GM21447 (cell line): ENCODE results near the gene RAB20.
"Not testable (repeated sequence)": the region's sequence is repeated elsewhere in the genome, so short reads cannot be mapped to it uniquely, and the experiment has no call there.

Experiments used
- ATAC-seq: cut with Tn5 transposase; IDR thresholded peaks from one replicate; pipeline ENCODE4 v1.9.1; 2021; ENCODE audit not compliant: unreplicated experiment

Gene RAB20

GRCh38 chr13:110575322-110576069, 14.0 kb upstream of the RAB20 start:
- peak; percentile 97 for ATAC-seq

GRCh38 chr13:110574161-110574560, 12.6 kb upstream of the RAB20 start:
- ATAC-seq = no peak

- no peak for ATAC-seq
Measured at GRCh38 chr13:110572778-110573118, 11.2 kb upstream of the RAB20 start.

- no peak for ATAC-seq
Measured at GRCh38 chr13:110571896-110572777, 10.6 kb upstream of the RAB20 start.

GRCh38 chr13:110570886-110571285, 9.4 kb upstream of the RAB20 start:
- ATAC-seq = no peak

- ATAC-seq = not testable (repeated sequence)
Measured at GRCh38 chr13:110569962-110570361, 8.4 kb upstream of the RAB20 start.

GRCh38 chr13:110568612-110569011, 7.1 kb upstream of the RAB20 start:
- ATAC-seq = no peak

- no peak for ATAC-seq
Measured at GRCh38 chr13:110566171-110566570, 4.6 kb upstream of the RAB20 start.

- ATAC-seq = no peak
Measured at GRCh38 chr13:110565296-110565695, 3.8 kb upstream of the RAB20 start.

GRCh38 chr13:110564472-110564985, 3.0 kb upstream of the RAB20 start:
- ATAC-seq = no peak

GRCh38 chr13:110563463-110563774, 1.9 kb upstream of the RAB20 start:
- no peak for ATAC-seq

- ATAC-seq = no peak
Measured at GRCh38 chr13:110562696-110563462, 1.4 kb upstream of the RAB20 start.

GRCh38 chr13:110562036-110562597, 595 bp upstream of the RAB20 start:
- no peak for ATAC-seq

- ATAC-seq = peak; percentile 30
Measured at GRCh38 chr13:110560601-110561343, 750 bp downstream of the RAB20 start.

- ATAC-seq = no peak
Measured at GRCh38 chr13:110559986-110560385, 1.5 kb downstream of the RAB20 start.

GRCh38 chr13:110559429-110559943, 2.0 kb downstream of the RAB20 start:
- ATAC-seq = no peak

GRCh38 chr13:110557610-110558305, 3.8 kb downstream of the RAB20 start:
- no peak for ATAC-seq

- no peak for ATAC-seq
Measured at GRCh38 chr13:110557082-110557481, 4.4 kb downstream of the RAB20 start.

GRCh38 chr13:110556224-110556606, 5.3 kb downstream of the RAB20 start:
- no peak for ATAC-seq
